Effector CD8-positive, alpha-beta T cell (primary cell): ENCODE data around the gene NAB2.
"Not testable (repeated sequence)": the region's sequence is repeated elsewhere in the genome, so short reads cannot be mapped to it uniquely, and the experiment has no call there.

Experiments used
- DNase-seq: peaks from one replicate; lab custom pipeline; 2025; lab: John Stamatoyannopoulos, UW
- total RNA-seq, 4 experiments: gene quantifications; one replicate each; lab custom pipeline; 2026; lab: John Stamatoyannopoulos, UW

NAB2 gene, protein sequence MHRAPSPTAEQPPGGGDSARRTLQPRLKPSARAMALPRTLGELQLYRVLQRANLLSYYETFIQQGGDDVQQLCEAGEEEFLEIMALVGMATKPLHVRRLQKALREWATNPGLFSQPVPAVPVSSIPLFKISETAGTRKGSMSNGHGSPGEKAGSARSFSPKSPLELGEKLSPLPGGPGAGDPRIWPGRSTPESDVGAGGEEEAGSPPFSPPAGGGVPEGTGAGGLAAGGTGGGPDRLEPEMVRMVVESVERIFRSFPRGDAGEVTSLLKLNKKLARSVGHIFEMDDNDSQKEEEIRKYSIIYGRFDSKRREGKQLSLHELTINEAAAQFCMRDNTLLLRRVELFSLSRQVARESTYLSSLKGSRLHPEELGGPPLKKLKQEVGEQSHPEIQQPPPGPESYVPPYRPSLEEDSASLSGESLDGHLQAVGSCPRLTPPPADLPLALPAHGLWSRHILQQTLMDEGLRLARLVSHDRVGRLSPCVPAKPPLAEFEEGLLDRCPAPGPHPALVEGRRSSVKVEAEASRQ
- 22.8 to 78.9 (median 37.6) reads per million in 4 experiments for total RNA-seq

DNA sequence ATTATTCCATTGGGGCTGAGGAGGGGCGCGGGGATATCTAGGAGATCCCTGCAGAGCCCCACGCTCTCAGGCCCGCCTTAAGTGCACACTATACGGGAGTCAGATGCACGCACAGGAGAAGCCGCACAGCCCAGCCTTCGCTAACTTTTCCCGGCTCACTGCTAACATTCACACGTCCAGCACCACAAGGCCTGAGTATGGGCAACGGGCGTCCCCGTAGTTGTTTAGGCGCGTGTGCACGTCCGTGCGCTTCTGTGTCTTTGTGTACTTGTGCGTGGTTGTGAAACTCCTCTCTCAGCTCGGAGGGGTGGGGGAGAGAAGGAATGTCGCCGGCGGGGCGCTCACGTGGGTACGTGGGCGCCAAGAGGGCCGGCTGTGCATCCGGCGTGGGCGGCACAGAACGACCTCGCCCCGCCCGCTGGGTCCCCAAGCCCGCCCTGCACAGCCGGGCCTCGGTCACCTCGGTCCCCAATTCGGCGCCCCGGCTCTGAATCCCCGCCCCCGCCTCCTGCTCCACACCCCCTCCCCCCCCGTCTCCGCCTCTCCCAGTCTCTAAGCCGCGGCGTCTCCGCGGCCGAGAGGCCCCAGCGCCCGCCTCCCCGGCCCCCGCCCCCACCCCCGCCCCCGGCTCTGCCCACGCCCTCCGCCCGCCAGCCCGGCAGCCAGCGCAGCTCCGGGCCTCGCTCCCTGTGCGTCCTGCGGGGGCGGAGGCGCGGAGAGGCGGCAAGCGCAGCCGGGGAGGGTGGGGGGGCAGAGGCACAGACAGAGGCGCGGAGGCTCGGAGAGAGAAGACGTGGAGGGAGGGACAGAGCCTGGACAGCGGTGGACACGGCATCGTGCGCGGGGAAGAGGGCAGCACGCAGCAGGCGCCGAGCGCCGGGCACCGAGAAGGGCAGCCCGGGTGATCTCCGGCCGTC is at the start of gene NAB2:
NAB2 (plus strand) TSS at position 761 of the 917 bp plus-strand sequence. CDS start 158 bp downstream, outside the sequence.
- peak; percentile 84 for DNase-seq

DNA sequence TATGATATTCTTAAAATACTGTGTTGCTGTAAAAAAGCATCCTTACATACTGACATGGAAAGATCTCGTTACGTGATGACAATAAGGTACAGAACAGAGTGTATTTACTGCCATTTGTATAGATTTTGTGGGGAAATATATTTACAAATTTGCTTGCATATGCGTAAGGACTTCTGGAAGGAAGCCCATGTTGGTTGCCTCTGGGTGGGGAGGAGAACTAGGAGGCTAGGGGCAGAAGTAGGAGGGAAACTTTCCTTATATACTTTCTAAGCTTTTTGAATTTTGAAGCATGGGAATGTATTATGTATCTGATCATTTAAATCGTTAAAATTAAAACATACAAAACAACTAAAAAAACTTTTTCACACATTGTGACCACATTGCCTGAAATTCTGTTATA is 48.7 kb upstream of the NAB2 start:
- no peak for DNase-seq

DNA sequence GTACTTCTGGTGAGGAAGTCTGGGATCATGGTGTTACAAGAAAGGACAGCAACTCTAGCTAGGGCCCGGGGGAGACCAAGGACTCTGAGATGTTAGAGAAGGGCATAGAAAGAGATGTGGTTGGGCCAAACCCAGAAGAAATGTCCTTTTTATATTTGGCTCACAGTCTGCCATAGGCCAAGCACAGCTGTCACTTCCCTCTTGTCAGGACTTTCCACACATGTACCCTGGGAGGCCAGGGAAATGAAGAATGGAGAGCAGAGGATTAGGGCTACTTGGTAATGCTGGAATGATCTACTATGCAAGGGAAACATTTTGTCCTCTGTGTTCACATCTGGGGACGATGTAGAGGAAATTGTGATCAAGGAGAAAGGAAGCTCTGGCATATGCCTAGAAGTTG is 48.2 kb upstream of the NAB2 start:
- no peak for DNase-seq

DNA sequence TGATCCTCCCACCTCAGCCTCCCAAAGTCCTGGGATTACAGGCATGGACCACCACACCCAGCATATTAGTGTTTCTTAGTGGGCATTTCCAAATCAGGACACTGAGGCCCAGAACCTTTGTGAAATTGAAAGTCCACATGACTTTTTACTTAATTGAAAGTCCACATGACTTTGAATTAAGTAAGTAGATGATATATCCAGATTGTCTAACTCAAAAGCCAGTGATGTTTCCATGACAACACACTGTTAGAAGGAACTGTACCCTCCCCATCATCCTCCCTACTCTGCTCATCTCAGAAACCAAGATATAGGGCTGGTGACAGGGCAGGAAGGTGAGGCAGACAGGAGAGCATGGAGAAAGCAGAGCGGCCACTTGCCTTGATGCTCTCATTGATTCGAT is 46.2 kb upstream of the NAB2 start:
- no peak for DNase-seq

DNA sequence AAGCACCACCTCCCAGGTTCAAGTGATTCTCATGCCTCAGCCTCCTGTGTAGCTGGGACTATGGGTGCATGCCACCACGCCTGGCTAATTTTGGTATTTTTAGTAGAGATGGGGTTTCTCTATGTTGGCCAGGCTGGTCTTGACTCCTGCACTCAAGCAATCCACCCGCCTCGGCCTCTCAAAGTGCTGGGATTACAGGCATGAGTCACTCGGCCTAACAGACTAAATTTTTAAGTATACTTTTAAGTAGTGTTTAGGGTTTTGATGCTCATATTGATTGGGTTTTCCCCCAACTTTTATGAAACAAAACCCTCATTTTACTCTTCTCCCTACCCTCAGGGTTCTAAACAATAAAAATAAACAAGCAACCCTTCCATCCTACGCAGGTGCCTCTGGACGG is 44.4 kb upstream of the NAB2 start:
- DNase-seq: no peak

DNA sequence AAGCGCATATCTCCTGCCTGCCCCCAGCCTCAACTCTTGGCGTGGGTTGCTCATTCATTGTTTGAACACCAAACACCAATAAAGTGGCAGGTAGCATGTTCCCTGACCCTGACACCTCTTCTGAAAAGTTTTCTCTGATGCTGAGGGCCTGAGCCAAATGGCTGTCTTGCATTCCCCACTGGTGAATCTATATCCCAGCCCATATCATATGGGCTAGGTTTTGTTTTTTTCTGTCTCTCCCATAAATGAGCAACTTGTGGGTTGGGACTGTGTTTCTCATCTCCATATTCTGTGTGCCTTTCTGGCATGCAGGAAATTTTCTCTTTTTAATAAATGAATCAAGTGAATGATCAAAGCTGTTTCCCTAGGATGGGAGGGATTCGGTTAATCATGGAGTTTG is 44.0 kb upstream of the NAB2 start:
- DNase-seq: no peak

DNA sequence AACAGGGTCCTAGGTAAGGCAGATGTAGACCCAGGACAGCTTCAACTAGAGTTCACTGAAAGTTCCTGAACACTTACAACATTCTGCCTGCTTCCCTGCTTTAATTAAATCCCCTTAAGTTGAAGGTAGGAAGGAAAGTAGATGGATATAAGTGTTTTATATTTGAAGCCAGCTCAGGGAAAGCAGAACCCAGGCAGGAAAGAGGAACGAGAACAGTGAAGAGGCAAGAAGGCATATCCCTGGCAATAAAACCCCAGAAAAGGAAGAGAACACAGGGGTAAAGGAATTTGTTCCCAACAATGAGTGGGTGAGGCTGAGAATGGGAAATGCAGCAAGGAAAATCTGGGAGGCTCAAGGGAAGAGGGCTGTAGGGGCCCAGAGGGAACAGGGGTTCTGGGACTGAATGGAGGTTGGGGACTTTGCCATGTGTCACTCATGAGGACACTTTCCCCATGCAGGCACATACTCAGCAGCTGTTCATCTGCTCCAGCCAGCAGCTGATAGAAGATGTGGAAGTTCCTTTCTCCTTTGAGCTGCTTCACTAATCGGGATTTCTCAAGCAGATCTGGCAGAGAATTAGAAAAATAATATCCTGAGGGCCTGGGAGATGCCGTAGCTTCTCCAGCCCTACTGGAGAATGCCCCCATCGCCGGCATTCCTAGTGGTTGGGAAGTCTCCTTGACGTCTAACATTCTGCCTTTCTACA is 42.7 kb upstream of the NAB2 start:
- no peak for DNase-seq

DNA sequence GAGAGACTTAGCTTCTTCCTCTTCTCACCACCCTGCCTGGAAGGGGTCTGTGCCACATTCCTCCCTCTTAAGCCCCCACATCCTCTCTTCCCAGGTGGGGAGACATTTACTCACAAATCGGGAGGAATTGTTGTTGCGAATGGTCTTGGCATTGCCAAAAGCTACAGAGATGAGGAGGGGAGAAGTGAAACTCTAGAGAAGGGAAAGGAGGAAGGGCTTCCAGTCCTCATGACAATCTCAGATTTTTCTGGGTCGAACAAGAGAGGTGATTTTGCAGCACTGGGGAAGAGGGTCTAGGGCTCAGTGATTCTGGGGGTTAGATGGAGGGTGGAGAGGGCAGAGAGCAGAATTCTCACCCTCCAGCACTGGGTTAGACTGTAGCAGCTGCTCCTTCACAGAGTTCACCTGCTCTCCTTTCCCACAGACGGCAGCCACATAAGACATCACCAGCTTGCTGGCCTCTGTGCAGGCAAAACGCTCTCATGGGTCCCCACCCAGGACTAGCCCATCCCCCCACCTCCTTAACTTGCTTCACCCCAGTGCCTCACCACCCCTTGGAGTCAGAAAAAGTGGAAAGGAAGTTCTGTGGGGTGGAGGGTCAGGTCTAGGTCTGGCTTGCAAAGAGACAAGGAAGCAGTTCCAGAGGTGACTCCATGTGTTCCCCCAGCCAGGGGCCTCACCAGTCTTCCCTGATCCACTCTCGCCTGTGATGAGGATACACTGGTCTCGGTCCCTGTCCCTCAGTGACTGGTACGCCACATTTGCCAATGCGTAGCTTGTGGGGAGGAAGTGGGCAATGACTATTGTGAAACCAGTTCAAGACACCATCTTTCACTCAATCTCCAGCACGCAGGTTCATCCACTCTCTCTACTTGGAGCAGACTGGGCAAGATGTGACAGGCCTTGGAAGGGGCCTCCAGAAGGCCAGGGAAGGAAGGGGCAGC is 41.7 kb upstream of the NAB2 start:
- DNase-seq: no peak

DNA sequence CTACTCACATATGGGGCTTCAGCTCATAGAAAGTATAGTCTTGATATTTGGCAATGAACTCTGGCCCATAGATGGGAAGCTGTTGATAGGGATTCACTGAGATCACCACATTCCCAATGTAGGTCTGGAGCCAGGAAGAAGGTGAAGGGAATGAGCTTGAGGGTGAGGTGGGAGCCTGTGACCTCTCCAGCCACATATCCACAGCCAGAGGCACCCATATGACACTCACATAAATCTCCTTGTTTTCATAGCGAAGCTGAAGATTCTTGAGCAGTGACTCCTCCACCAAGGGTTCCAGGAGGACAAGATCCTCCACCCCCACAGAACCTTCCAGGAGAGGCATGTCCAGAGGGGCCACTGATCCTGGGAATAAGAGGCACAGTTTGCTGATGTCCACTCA is 40.9 kb upstream of the NAB2 start:
- DNase-seq: no peak

DNA sequence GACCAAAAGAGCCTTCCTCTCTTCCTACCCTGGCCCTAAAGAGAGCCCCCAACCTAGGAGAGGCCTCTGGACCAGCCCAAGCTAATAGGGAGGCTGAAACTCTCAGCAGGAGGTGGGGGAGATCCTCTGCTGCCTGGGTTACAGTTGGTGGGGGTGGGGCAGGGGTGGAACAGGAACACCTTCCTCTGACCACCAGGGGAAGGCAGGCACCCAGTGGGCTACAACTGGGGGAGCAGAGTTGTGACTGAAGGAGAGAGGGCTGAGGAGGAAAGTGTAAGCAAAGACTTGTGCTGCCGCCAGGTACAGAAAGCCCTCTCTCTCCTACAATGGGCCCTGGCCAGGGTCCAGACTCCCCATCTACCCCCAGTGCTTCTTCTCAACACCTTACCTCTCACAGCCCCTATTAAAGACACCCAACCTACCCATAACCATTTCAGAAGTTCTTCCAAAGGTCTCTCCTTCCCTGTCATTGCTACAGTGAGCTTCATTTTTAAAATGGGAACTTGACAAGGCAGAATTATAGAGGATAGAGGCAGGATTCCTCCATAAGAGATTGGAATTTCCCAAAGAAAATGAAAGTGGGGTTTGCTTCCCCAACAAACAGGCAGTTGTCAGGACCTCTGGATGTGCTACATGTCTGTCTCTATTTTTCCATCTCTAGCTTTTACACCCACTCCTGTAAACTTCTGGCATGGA is 40.3 kb upstream of the NAB2 start:
- no peak for DNase-seq

DNA sequence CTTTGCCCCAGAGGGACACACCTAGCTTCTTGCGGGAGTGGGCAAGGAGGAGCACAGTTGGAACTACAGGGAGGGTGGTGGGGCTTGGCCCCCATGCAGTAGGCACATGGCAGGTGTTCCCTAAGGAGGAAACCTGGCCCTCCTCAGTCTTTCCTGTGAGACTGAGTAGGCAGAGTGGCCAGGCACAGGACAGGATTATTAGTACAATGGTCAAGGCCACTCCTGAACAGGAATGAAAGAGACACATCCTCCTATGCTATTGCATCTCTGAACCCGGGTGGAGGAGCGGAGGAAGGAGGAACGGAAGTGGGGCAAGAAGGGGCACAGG is 39.8 kb upstream of the NAB2 start:
- DNase-seq: no peak

DNA sequence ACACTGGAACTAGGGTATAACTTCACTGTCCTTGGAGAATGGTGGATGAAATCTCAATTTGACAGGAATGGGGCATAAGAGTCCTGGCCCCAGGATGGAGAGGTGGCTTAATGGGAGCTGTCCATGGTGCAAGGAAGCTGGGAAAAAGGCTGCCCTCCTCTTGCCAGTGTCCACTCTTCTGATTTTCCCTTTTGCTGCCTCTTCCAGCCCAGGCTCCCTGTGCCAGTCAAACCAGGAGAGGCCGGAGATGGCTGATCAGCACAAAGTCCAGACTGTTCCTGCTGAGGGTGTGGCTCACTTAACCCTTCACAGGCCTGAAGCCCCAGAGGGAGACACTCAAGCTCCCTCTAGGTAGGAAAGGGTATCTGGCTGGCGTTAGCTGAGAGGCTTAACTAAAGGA is 39.0 kb upstream of the NAB2 start, which contains the start of gene MYO1A:
MYO1A (minus strand) TSS at position 240 of the 400 bp plus-strand sequence. CDS start 1,806 bp downstream, outside the sequence.
- DNase-seq: no peak

DNA sequence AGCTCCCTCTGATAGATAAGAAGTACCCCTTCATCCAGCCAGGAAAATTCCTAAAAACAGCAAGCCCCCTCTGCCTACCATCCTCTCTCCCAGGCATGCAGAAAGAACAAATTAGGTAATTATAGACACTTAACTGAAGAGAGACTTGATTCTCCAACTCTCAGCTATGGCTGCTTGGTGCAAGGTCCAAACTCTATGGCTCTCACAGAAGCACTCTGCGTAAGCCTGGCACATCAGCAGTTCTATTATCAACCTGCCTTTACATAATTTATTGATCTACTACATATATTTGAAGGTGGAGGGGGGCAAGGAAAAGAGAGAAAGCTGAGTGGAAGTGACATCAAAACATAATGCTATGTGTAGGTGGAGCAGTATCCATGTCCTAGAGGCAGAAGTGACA is 37.9 kb upstream of the NAB2 start:
- no peak for DNase-seq

DNA sequence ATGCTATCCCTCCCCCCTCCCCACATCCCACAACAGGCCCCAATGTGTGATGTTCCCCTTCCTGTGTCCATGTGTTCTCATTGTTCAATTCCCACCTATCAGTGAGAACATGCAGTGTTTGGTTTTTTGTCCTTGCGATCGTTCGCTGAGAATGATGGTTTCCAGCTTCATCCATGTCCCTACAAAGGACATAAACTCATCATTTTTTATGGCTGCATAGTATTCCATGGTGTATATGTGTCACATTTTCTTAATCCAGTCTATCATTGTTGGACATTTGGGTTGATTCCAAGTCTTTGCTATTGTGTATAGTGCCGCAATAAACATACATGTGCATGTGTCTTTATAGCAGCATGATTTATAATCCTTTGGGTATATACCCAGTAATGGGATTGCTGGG is 35.8 kb upstream of the NAB2 start:
- not testable (repeated sequence) for DNase-seq

DNA sequence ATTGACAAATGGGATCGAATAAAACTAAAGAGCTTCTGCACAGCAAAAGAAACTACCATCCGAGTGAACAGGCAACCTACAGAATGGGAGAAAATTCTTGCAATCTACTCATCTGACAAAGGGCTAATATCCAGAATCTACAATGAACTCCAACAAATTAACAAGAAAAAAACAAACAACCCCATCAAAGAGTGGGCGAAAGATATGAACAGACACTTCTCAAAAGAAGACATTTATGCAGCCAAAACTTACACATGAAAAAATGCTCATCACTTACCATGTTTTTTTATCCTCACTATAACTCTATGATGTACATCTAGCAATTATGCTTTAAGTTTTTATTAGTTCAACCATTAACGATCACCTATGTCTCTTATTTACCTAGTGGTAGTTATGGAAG is 35.0 kb upstream of the NAB2 start:
- DNase-seq: not testable (repeated sequence)

DNA sequence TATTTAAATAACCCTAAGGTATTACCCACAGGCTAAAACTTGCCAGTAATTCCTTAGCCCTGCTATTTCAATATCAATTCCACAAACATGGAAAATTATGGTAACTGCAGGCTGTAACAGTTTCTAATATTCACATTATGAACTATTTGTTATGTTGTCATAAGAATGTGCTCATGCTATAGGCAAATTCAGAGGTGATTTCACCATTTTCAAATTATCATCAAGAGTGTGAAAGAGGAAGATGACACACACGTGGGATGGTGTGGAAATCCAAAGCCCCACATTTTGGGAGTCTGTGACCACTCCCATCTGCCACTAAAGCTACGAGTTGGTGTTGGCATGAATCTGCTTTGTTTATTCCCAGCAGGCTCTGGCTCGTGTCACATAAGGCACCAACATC is 33.1 kb upstream of the NAB2 start:
- DNase-seq: no peak

DNA sequence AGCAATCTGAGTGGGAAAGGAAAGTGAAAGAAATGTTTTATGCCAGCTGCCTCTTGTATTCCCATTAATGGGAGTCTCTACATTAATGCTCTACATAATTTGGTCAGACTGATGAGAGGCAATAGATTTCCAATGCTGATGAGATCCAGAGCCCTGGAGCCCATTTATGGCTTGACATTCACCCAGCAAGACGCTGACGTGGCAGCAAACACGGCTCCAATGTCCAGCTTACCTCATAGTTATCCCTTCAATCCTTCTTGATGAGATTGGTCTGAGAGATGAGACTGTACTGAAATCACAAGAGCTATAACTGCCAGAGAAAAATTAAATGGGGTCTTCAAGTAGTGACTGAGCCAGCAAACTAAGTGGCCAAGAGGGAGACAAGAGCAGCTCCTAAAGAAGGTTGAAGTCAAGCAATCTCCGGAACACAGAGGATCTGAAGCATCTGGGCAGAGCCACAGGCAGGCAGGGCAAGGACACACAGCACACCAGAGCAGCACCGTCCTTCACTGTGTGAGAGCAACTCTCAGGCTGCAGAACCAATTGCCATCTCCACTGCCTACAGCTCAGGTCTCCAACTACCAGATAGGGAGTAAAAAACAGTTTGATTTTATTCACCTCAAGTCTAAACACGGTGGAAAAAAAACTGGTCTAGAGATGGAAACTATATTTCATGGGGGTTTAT is 31.7 kb upstream of the NAB2 start:
- no peak for DNase-seq

DNA sequence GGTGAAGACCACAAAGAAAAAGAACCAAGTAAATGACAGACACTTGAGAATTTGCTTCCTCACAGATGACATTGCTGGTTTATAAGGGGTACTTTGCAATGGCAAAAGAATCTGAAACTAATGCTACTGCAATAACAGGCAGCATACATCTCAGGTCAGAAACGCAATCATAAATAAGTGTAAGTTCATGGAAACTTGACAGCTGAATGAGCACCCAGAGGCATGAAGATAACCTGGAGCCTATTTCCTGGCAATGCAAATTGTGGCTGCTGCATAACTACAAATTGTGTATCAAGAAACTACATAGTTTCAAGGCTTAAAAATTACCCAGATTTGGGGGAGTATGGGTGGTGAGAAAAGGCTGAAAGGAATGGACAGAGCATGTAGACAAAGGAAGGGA is 30.5 kb upstream of the NAB2 start:
- DNase-seq: no peak

DNA sequence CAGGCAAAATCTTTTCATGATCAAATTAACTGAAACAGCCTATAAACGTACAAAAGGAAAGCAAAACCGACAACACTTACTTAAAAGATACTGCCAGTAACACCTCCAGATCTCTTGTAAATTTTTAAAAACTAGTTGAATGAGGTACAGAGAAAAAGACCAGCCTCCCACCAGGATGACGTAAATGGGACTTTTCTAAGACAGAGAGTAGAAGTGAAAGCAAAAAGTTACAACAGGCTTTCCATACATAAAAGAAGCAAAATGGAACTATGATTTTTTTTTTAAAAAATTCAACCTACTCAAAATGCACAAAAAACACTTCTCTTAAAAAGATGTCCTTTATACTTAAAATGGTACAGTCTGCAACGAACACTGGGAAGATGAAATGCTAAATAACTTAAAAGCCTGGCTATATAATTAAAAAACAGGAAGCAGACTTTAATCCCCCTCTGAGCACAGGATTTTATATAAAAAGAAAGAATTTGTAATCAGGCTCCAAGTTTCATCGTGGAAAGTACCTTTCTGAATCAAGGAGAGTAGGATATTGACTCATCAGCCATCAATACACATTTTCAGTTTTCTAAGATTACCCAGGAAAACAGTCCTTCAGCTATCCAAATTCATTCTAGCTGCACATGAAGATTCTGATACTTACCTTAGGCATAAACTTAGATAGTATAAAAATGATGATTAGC is 24.8 kb upstream of the NAB2 start:
- DNase-seq: no peak
